ENCODE measurements around the gene TAS2R16. TPM values are rescaled to one million over a fixed set of nuclear protein-coding genes. Genes with fewer than 3 reads are reported as not detected.

The TAS2R16 gene
- total RNA-seq, 1 donor from 2014 or later, result not detected

GRCh38 chr7:122989041-122989440 lies 6.5 kb downstream of the TAS2R16 start:
- Histone ChIP-seq H3K27me3 (no peaks in the 10 kb centered on the region), H3K9me3 (no peaks in the 10 kb centered on the region), H3K27ac (no peak overlapping the region), H3K36me3 (no peaks in the 10 kb centered on the region), H3K4me1 (no peaks in the 10 kb centered on the region), H3K4me3 (no peak overlapping the region)
- intact Hi-C loops (cut with DNase I), result no loop called here
- no peak for TF ChIP-seq CTCF (IDR thresholded peaks at IDR 0.05)
- DNase-seq (no peak), ATAC-seq (no peak)

GRCh38 chr7:122988333-122988732 lies 7.2 kb downstream of the TAS2R16 start:
- DNase-seq, result no peak
- H3K4me3 ChIP-seq, result no peak overlapping the region
- intact Hi-C loops (cut with DNase I), result no loop called here
- H3K9me3 ChIP-seq, result no peaks in the 10 kb centered on the region
- no peak for ATAC-seq
- H3K27ac ChIP-seq, result no peak overlapping the region
- no peaks in the 10 kb centered on the region for H3K36me3 ChIP-seq
- no peaks in the 10 kb centered on the region for H3K27me3 ChIP-seq
- no peak for TF ChIP-seq CTCF (IDR thresholded peaks at IDR 0.05)
- no peaks in the 10 kb centered on the region for H3K4me1 ChIP-seq

- H3K4me1 ChIP-seq, result no peaks in the 10 kb centered on the region
- intact Hi-C loops (cut with DNase I), result no loop called here
- no peaks in the 10 kb centered on the region for H3K9me3 ChIP-seq
- ATAC-seq (no peak), DNase-seq (no peak)
- H3K4me3 ChIP-seq, result no peak overlapping the region
- H3K27ac ChIP-seq, result no peak overlapping the region
- H3K27me3 ChIP-seq, result no peaks in the 10 kb centered on the region
- no peaks in the 10 kb centered on the region for H3K36me3 ChIP-seq
- no peak for TF ChIP-seq CTCF (IDR thresholded peaks at IDR 0.05)
Observed at GRCh38 chr7:122987463-122987862, 8.0 kb downstream of the TAS2R16 start.

- Histone ChIP-seq H3K9me3 (no peaks in the 10 kb centered on the region), H3K27ac (no peak overlapping the region), H3K4me1 (no peaks in the 10 kb centered on the region), H3K27me3 (no peaks in the 10 kb centered on the region), H3K36me3 (no peaks in the 10 kb centered on the region), H3K4me3 (no peak overlapping the region)
- ATAC-seq (no peak), DNase-seq (no peak)
- no peak for TF ChIP-seq CTCF (IDR thresholded peaks at IDR 0.05)
- intact Hi-C loops (cut with DNase I), result no loop called here
Observed at GRCh38 chr7:122984021-122984420, 11.5 kb downstream of the TAS2R16 start.

GRCh38 chr7:122983261-122983660 lies 12.2 kb downstream of the TAS2R16 start:
- intact Hi-C loops (cut with DNase I), result no loop called here
- no peaks in the 10 kb centered on the region for H3K4me1 ChIP-seq
- no peak for TF ChIP-seq CTCF (IDR thresholded peaks at IDR 0.05)
- no peaks in the 10 kb centered on the region for H3K9me3 ChIP-seq
- no peaks in the 10 kb centered on the region for H3K27me3 ChIP-seq
- no peak for ATAC-seq
- H3K4me3 ChIP-seq, result no peak overlapping the region
- DNase-seq, result no peak
- H3K36me3 ChIP-seq, result no peaks in the 10 kb centered on the region
- no peak overlapping the region for H3K27ac ChIP-seq

- ATAC-seq (no peak), DNase-seq (no peak)
- Histone ChIP-seq H3K27me3 (no peaks in the 10 kb centered on the region), H3K9me3 (no peaks in the 10 kb centered on the region), H3K36me3 (no peaks in the 10 kb centered on the region), H3K4me1 (no peaks in the 10 kb centered on the region), H3K4me3 (no peak overlapping the region), H3K27ac (no peak overlapping the region)
- TF ChIP-seq CTCF (IDR thresholded peaks at IDR 0.05), result no peak
- intact Hi-C loops (cut with DNase I), result no loop called here
Observed at GRCh38 chr7:122975341-122975740, 20.2 kb downstream of the TAS2R16 start.
